Spinal cord (tissue), 10 donors: ENCODE results near the gene NLGN1. TPM values are rescaled to one million over a fixed set of nuclear protein-coding genes. Genes with fewer than 3 reads are reported as not detected.

Experiments used
- DNase-seq, 6 donors: peaks; one replicate each; pipeline versions ENCODE4 v3.0.0 to v3.0.0-alpha.2; 2013 to 2015; ENCODE audit warnings: low spot score in 6 of 6, low read depth in 4 of 6
- H3K27ac ChIP-seq: one replicate; pipeline ENCODE4 v1.5.1; 2013; ENCODE audit warnings: low read depth, low read length, control low read depth
- H3K27me3 ChIP-seq: one replicate; pipeline ENCODE4 v1.6.1; 2013; ENCODE audit warnings: low read length; ENCODE audit not compliant: control insufficient read depth, insufficient read depth
- H3K36me3 ChIP-seq: one replicate; pipeline ENCODE4 v1.6.1; 2013; ENCODE audit warnings: low read length; ENCODE audit not compliant: control insufficient read depth, insufficient read depth
- H3K4me1 ChIP-seq: one replicate; pipeline ENCODE4 v1.6.1; 2013; ENCODE audit warnings: low read length; ENCODE audit not compliant: control insufficient read depth, insufficient read depth
- H3K4me3 ChIP-seq: one replicate; pipeline ENCODE4 v1.5.1; 2013; ENCODE audit warnings: low read depth, low read length, control low read depth
- H3K9me3 ChIP-seq: one replicate; pipeline ENCODE4 v1.6.1; 2013; ENCODE audit warnings: low read length; ENCODE audit not compliant: control insufficient read depth, insufficient read depth
- WGBS: methylation state at CpG from one replicate; pipeline ENCODE4 v1.1.5; 2013; ENCODE audit warnings: missing lambda C conversion rate; ENCODE audit not compliant: insufficient coverage; 5-methylcytosine and 5-hydroxymethylcytosine counted together
- polyA plus RNA-seq, 2 donors: library from polyadenylated mRNA; unstranded; fragments of 120-200 nt; gene quantifications; one replicate each; pipeline ENCODE4 v1.2.1, GENCODE V29; 2013; ENCODE audit not compliant: insufficient read length in 2 of 2
- total RNA-seq, 2 donors: library from RNA; depleted of rRNA in 1 of 2; stranded (reverse); fragments of 120-200 nt in 1 of 2; fragments of >200 nt in 1 of 2; gene quantifications; one replicate each; pipeline versions ENCODE4 v1.2.3 to v1.2.4, GENCODE V29; 2013 to 2014
- donor health status: healthy.

The NLGN1 gene
- total and polyA plus RNA-seq, 4 donors = 18.9 to 81.2 (median 40.0) TPM

DNA sequence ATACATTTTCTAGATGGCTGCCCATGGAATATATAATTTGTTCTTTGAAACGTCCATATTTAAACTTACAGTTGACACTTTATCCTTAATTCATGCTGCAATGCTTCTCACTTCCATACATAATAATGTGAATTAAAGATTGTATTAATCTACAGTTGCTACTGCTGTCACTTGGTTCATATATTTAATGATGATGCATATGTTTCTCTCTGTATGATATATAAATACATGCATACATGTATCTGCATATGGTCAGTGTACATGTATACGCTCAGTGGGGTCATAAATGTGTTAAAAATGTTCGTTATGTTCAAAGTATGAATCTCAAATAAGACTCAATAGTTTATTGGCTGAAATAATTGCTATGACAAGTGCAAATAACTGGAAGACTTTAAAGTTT lies 382.5 kb downstream of the NLGN1 start:
- no CpG with 5 or more reads among the region's 3 CpGs for WGBS
- Histone ChIP-seq H3K36me3 (no peaks in the 10 kb centered on the region), H3K27ac (no peak overlapping the region), H3K4me3 (no peak overlapping the region), H3K27me3 (no peaks in the 10 kb centered on the region), H3K9me3 (no peaks in the 10 kb centered on the region), H3K4me1 (no peaks in the 10 kb centered on the region)
- no peak for DNase-seq

DNA sequence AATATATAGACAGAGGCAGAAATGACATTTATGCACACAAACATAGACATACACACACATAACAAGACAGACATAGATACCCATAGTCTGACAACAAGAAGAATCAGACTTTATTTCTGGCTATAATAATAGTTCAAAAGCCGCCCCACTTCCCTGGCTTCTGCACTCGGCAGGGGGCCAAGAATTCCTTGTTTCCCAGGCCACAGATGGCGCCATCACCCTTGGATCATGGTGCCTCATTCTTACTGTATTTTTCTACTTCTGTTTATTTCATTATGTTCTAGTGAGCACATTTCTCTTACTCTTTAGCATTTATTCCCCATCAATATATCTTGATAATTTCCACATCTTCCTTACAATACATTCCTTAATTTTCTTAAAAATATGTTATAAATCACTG lies 387.5 kb downstream of the NLGN1 start:
- H3K4me1 ChIP-seq = no peaks in the 10 kb centered on the region
- no CpG with 5 or more reads among the region's 3 CpGs for WGBS
- H3K36me3 ChIP-seq = no peaks in the 10 kb centered on the region
- no peak overlapping the region for H3K27ac ChIP-seq
- no peaks in the 10 kb centered on the region for H3K27me3 ChIP-seq
- no peaks in the 10 kb centered on the region for H3K9me3 ChIP-seq
- DNase-seq = no peak
- no peak overlapping the region for H3K4me3 ChIP-seq

DNA sequence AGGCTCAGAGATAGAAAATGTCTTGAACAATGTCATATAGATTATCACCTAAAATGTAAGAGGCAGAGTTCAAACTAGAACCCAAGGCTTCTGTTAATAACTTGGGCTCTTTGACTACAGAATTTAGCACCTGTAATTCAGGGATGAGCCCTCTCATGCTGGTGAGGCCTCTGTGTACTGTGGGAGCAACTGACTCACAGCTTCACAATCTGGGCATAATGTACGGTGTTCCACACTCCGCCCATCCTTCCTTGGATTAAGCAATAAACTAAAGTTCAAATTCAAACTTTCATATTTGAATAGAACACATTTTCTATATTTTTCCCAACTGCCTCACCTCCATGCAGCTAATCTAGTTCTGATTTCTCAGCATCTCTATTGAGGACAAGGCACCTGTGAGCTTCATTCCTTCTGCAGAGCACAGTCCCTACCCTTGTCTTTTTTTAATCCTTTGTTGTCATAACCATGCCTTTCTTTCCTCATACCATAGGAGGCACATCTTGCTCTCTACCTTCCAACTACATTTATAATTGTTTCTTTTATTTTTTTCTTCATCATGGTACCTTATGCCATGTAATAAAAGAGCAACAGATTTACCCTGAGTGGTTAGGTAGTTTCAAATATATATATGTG lies 392.1 kb downstream of the NLGN1 start:
- H3K9me3 ChIP-seq = no peaks in the 10 kb centered on the region
- H3K27me3 ChIP-seq = no peaks in the 10 kb centered on the region
- H3K4me3 ChIP-seq = no peak overlapping the region
- WGBS = 100% methylated on average over 2 of the region's 2 CpGs
- no peaks in the 10 kb centered on the region for H3K4me1 ChIP-seq
- H3K36me3 ChIP-seq = no peaks in the 10 kb centered on the region
- DNase-seq = no peak
- H3K27ac ChIP-seq = no peak overlapping the region

DNA sequence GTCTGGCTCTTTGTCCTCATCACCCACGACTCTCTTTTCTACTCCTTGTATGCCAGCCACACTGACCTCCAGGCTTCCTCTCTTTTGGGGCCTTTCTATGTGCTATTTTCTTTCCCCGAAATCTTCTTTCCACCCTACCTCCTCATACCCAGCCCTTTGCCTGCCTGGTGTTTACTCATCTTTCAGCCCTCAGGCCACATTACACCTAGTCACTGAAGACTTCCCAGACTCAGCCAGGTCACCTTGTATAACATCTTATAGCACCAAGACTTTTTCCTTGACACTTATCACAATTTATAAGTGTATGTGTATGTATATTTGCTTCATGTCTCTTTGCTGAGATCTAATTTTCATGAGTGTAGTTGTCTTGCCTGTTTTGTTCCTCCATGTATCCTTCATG lies 396.4 kb downstream of the NLGN1 start:
- no peaks in the 10 kb centered on the region for H3K4me1 ChIP-seq
- no peaks in the 10 kb centered on the region for H3K9me3 ChIP-seq
- no peak overlapping the region for H3K4me3 ChIP-seq
- H3K27me3 ChIP-seq = no peaks in the 10 kb centered on the region
- H3K27ac ChIP-seq = no peak overlapping the region
- no peaks in the 10 kb centered on the region for H3K36me3 ChIP-seq
- 87% methylated on average over 2 of the region's 2 CpGs for WGBS
- DNase-seq = no peak

DNA sequence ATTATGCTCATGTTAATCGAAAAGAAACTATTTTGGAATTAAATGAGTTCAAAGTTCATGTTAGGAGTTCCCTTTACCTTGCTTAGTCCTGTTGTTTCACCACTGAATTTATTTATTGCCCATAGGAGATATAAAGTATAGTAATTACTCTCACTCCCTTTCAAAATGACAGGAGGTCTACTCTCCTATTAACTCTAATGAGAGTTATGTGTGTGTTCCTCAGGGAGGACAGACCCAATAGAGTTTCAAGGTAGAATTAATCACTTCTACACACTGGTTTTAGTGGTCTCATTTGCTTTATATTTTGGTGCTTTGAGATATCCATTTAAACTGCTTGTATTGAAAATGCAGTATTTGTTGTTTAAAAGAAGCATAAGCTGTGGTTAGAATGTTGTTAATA lies 398.9 kb downstream of the NLGN1 start:
- H3K36me3 ChIP-seq = no peaks in the 10 kb centered on the region
- H3K27ac ChIP-seq = no peak overlapping the region
- H3K4me3 ChIP-seq = no peak overlapping the region
- peak in 1 of 6 donors; percentile 38 for DNase-seq
- no peaks in the 10 kb centered on the region for H3K9me3 ChIP-seq
- no CpG with 5 or more reads among the region's 1 CpG for WGBS
- no peaks in the 10 kb centered on the region for H3K4me1 ChIP-seq
- H3K27me3 ChIP-seq = no peaks in the 10 kb centered on the region

DNA sequence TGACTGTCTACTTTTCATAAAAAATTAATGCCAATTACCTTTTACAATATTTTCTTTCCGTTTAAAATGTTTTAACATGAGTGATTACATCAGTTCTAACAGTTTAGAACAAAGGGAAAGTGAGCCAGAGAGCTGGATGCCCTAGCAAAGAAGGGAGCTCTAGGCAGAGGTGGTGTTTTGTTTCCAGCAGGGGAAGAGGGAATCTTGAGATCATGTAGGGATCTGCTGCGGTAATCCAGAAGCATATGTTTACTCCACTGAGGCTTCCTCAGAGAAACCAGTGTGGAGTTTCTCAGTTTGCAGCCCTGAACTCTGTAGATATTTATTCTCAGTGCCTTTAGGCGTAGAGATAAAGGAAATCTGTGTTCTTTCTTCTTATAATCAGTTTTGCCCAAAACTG lies 399.3 kb downstream of the NLGN1 start:
- no peaks in the 10 kb centered on the region for H3K4me1 ChIP-seq
- no peak overlapping the region for H3K4me3 ChIP-seq
- DNase-seq = peak in 1 of 6 donors; percentile 22
- no peaks in the 10 kb centered on the region for H3K9me3 ChIP-seq
- H3K27ac ChIP-seq = no peak overlapping the region
- H3K36me3 ChIP-seq = no peaks in the 10 kb centered on the region
- WGBS = no CpG with 5 or more reads among the region's 3 CpGs
- H3K27me3 ChIP-seq = no peaks in the 10 kb centered on the region

DNA sequence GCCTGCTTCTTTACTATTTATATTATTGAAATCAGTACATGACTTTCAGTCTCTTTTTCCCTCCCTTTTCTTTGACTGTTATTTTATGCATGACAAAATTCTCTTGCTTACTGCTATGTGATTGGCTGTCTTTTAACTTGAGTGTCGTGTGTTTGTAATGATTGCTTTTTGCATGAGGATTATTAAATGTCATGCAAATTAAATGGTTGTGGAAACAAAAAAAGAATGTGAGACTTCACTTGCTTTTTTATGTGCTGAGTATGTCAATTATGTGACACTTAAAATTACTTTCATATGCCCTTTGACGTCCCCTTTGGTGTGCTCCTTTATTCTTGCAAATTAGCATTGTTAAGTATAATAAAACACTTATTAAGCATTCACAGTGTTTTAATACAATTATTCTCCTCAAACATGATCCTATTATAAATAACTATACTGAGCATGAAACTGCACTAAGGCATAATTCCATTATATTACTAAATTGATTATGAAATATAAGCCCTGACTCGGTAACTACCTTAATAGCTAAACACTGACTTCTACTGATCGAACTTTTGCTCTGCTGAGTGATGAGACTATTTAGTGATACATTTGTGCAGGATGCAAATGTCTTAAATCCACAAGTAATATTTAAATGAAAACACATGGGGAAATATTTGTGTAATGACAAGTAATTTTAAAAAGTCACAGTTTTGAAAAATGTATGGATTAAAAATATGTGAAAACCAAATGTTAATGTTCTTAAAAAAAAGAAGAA lies 401.7 kb downstream of the NLGN1 start:
- Histone ChIP-seq H3K27me3 (no peaks in the 10 kb centered on the region), H3K4me3 (no peak overlapping the region), H3K4me1 (no peaks in the 10 kb centered on the region), H3K9me3 (no peaks in the 10 kb centered on the region), H3K36me3 (no peaks in the 10 kb centered on the region), H3K27ac (no peak overlapping the region)
- DNase-seq = peak in 1 of 6 donors; percentile 26
- WGBS = 43% methylated on average over 1 of the region's 4 CpGs

DNA sequence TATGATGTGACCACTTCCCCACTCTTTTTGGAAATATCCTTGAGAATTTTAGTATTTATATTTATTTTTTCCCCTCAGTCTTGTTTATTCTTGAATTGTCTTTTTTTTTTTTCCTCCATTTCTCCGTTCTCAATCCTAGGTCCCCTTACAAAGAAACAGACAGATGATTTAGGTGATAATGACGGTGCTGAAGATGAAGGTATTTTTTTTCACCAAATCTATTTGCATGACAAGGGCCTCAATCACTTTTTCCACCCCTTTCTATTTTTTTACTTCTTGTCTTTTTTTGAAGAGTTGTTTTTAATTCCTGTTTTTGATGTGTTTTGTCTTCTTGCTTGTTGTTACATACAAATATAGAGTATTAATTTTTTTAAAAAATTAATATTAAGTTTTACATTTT lies 402.6 kb downstream of the NLGN1 start:
- Histone ChIP-seq H3K9me3 (no peaks in the 10 kb centered on the region), H3K4me1 (no peaks in the 10 kb centered on the region), H3K27ac (no peak overlapping the region), H3K36me3 (no peaks in the 10 kb centered on the region), H3K27me3 (no peaks in the 10 kb centered on the region), H3K4me3 (no peak overlapping the region)
- no CpG with 5 or more reads among the region's 2 CpGs for WGBS
- no peak for DNase-seq

DNA sequence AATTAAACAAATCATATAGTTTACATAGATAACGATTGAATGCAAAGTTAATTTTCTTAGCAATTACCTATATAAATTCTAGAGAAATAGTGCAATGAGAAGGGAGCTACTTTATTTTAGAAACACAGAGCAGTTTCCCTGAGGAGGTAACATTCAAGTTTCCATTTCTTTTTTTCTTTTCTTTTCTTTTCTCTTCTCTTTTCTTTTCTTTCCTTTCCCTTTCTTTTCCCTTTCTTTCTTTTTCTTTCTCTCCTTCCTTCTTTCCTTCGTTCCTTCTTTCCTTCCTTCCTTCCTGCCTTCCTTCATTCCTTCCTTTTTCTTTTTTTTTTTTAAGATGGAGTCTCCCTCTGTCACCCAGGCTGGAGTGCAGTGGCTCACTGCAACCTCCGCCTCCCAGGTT lies 417.3 kb downstream of the NLGN1 start:
- no peak for DNase-seq
- H3K4me3 ChIP-seq = no peak overlapping the region
- H3K4me1 ChIP-seq = no peaks in the 10 kb centered on the region
- WGBS = 100% methylated on average over 1 of the region's 3 CpGs
- no peaks in the 10 kb centered on the region for H3K36me3 ChIP-seq
- no peaks in the 10 kb centered on the region for H3K9me3 ChIP-seq
- no peaks in the 10 kb centered on the region for H3K27me3 ChIP-seq
- H3K27ac ChIP-seq = no peak overlapping the region

DNA sequence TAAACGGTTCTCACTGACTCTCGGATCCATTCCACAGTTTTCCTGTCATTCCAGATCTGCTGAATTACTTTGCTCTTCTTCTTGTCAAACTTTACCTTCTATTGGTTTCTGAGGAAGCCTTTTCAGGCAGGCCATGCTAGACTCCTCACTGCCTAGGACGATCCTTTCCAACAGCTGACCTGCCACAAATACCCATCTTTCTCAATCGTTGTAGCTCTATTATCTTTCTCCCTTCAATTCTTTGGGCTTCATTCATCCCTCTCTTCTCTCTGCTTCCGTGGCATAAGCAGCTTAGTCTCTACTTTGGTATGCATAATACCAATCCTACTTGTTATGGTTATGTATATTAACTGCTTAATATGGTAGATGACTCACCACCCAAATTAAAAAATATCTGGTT lies 421.8 kb downstream of the NLGN1 start:
- 86% methylated on average over 3 of the region's 5 CpGs for WGBS
- H3K36me3 ChIP-seq = no peaks in the 10 kb centered on the region
- no peaks in the 10 kb centered on the region for H3K9me3 ChIP-seq
- H3K4me3 ChIP-seq = no peak overlapping the region
- no peaks in the 10 kb centered on the region for H3K4me1 ChIP-seq
- no peaks in the 10 kb centered on the region for H3K27me3 ChIP-seq
- no peak overlapping the region for H3K27ac ChIP-seq
- no peak for DNase-seq
